WTC11 (cell line): ENCODE data around the gene SURF2. TPM values are rescaled to one million over a fixed set of nuclear protein-coding genes. Genes with fewer than 3 reads are reported as not detected.

Experiments used
- ATAC-seq: fragments of 200-7000 bp; cut with Tn5 transposase; 2 replicates; pipeline ENCODE4 v1.10.0; 2021; ENCODE audit warnings: mild to moderate bottlenecking, moderate library complexity
- CTCF ChIA-PET: fragments of 300-600 bp; sonication (Branson Sonifier 250); formaldehyde crosslinking; loops from one replicate; lab custom pipeline; 2021; ENCODE audit warnings: antibody characterized with exemption; lab: Charles Lee
- POLR2A ChIA-PET: fragments of 350-600 bp; sonication (Branson Sonifier 250); formaldehyde crosslinking; loops from one replicate; lab custom pipeline; 2021; ENCODE audit warnings: antibody characterized with exemption; lab: Charles Lee
- DNase-seq: peaks from one replicate; pipeline ENCODE4 v3.0.0; 2021; ENCODE audit warnings: low spot score
- H3K27ac Mint-ChIP-seq: 2 replicates; pipeline ENCODE4 v1.8.0; 2021; ENCODE audit warnings: mixed read lengths
- H3K27me3 Mint-ChIP-seq: 2 replicates; pipeline ENCODE4 v1.8.0; 2021; ENCODE audit warnings: low read depth, mild to moderate bottlenecking, moderate library complexity, mixed read lengths
- H3K36me3 Mint-ChIP-seq: 2 replicates; pipeline ENCODE4 v1.8.0; 2021; ENCODE audit warnings: mixed read lengths
- H3K4me1 Mint-ChIP-seq: 2 replicates; pipeline ENCODE4 v1.8.0; 2022; ENCODE audit warnings: mixed read lengths
- H3K4me3 Mint-ChIP-seq: 2 replicates; pipeline ENCODE4 v1.8.0; 2021; ENCODE audit warnings: mild to moderate bottlenecking, moderate library complexity, mixed read lengths
- H3K9me3 Mint-ChIP-seq: 2 replicates; pipeline ENCODE4 v1.8.0; 2021; ENCODE audit warnings: mixed read lengths
- CREM ChIP-seq: sonication (generic); formaldehyde crosslinking; IDR thresholded peaks from 2 replicates; pipeline ENCODE4 v1.8.1; 2022; ENCODE audit warnings: mild to moderate bottlenecking, missing genetic modification reagents, moderate library complexity
- ELF4 ChIP-seq: sonication (generic); formaldehyde crosslinking; IDR thresholded peaks from 2 replicates; pipeline ENCODE4 v1.8.1; 2022; ENCODE audit warnings: low read depth, mild to moderate bottlenecking, moderate library complexity, missing genetic modification reagents
- ETV6 ChIP-seq: sonication (generic); formaldehyde crosslinking; IDR thresholded peaks from 2 replicates; pipeline ENCODE4 v1.8.1; 2022; ENCODE audit warnings: mild to moderate bottlenecking, missing genetic modification reagents
- FOXP1 ChIP-seq: sonication (generic); formaldehyde crosslinking; IDR thresholded peaks from 2 replicates; pipeline ENCODE4 v1.8.0; 2022; ENCODE audit warnings: missing genetic modification reagents, mild to moderate bottlenecking, moderate library complexity, borderline replicate concordance
- HMGA2 ChIP-seq: fragments of 250-450 bp; sonication (Bioruptor Pico); IDR thresholded peaks from 2 replicates; pipeline ENCODE4 v1.4.0; 2021; ENCODE audit warnings: mild to moderate bottlenecking, moderate library complexity
- IRF2 ChIP-seq: sonication (generic); formaldehyde crosslinking; IDR thresholded peaks from 2 replicates; pipeline ENCODE4 v1.8.0; 2022; ENCODE audit warnings: low read depth, missing genetic modification reagents, borderline replicate concordance
- ZNF138 ChIP-seq: sonication (generic); formaldehyde crosslinking; conservative IDR thresholded peaks from 2 replicates; pipeline ENCODE4 v1.8.1; 2022; ENCODE audit warnings: mild to moderate bottlenecking, moderate library complexity, missing genetic modification reagents
- ZNF317 ChIP-seq: sonication (generic); formaldehyde crosslinking; IDR thresholded peaks from 2 replicates; pipeline ENCODE4 v1.8.1; 2023; ENCODE audit warnings: low read depth, mild to moderate bottlenecking, moderate library complexity, missing genetic modification reagents, borderline replicate concordance
- total RNA-seq: library from RNA; stranded (reverse); gene quantifications from 3 replicates; pipeline ENCODE4 v1.2.3, GENCODE V29; 2021
- TF ChIP-seq, protein P1 (sequence below): fragments of 250-450 bp; sonication (Bioruptor Pico); conservative IDR thresholded peaks from 2 replicates; pipeline ENCODE4 v1.9.0; 2021; ENCODE audit warnings: mild to moderate bottlenecking
- TF ChIP-seq, protein P2 (sequence below): sonication (generic); formaldehyde crosslinking; IDR thresholded peaks from 2 replicates; pipeline ENCODE4 v1.8.1; 2023; ENCODE audit warnings: mild to moderate bottlenecking, missing genetic modification reagents, moderate library complexity
- TF ChIP-seq, protein P3 (sequence below): sonication (generic); formaldehyde crosslinking; IDR thresholded peaks from 2 replicates; pipeline ENCODE4 v1.8.0; 2023; ENCODE audit warnings: missing genetic modification reagents
- TF ChIP-seq, protein P4 (sequence below): sonication (generic); formaldehyde crosslinking; IDR thresholded peaks from 2 replicates; pipeline ENCODE4 v1.8.1; 2023; ENCODE audit warnings: mild to moderate bottlenecking, missing genetic modification reagents, borderline replicate concordance
- TF ChIP-seq, protein P5 (sequence below): sonication (generic); formaldehyde crosslinking; IDR thresholded peaks from 2 replicates; pipeline ENCODE4 v1.8.0; 2022; ENCODE audit warnings: missing genetic modification reagents
- TF ChIP-seq, protein P6 (sequence below): sonication (generic); formaldehyde crosslinking; IDR thresholded peaks from 2 replicates; pipeline ENCODE4 v1.8.1; 2022; ENCODE audit warnings: low read depth, missing genetic modification reagents, borderline replicate concordance

SURF2 gene
- total RNA-seq, 1 experiment from 2014 or later, result 33.3 TPM

DNA sequence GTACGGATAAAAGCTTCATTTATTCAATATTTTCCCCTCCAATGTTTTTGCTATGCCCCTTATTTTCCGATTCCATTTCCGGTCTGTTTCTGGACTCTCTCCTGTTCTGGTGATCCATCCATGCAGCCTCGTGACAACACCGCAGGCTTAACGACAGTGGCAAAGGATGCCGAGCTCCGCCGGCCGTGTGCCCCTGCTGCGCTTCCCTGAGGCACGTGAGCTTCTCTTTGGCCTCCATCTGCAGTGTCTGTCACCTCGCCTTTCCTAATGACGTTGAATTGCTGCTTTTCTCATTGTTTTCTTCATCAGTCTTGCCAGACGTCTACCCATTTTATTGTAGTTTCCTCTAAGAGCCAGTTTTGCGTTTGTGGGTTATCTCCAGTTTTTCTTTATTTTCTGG, 49.0 kb upstream of the SURF2 start:
- TF ChIP-seq, protein P1, sequence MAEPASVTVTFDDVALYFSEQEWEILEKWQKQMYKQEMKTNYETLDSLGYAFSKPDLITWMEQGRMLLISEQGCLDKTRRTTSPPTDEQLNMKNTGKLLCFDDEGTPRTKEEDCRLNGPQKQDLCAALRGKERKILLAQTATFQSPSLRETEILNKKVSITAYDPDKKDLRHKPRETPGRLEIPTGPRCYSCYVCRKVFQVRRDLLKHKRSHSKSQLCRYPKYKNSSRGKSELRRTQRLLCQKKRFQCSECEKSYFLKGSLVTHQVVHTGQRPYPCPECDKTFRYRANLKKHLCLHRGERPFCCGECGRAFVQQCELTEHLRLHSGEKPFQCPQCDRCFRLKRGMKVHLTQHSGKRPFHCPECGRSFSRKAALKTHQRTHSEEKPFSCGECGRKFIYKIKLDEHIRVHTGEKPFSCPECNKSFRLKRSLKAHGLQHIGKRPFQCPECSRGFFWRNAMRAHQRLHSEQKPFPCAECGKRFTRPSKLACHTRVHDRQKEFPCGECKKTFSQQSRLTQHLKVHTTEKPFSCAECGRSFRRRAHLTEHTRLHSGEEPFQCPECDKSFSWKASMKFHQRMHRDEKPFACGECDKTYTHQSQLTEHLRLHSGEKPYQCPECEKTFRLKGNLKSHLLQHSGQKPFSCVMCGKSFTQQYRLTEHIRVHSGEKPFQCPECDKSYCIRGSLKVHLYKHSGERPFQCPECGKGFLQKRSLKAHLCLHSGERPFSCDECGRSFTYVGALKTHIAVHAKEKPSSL (CRISPR knock-in tag), result no peak
- TF ChIP-seq ELF4 (no peak), IRF2 (CRISPR knock-in tag) (no peak), CREM (CRISPR knock-in tag) (no peak), ETV6 (CRISPR knock-in tag) (no peak)
- TF ChIP-seq, protein P2, sequence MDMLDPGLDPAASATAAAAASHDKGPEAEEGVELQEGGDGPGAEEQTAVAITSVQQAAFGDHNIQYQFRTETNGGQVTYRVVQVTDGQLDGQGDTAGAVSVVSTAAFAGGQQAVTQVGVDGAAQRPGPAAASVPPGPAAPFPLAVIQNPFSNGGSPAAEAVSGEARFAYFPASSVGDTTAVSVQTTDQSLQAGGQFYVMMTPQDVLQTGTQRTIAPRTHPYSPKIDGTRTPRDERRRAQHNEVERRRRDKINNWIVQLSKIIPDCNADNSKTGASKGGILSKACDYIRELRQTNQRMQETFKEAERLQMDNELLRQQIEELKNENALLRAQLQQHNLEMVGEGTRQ (CRISPR knock-in tag), result no peak
- TF ChIP-seq, protein P3, sequence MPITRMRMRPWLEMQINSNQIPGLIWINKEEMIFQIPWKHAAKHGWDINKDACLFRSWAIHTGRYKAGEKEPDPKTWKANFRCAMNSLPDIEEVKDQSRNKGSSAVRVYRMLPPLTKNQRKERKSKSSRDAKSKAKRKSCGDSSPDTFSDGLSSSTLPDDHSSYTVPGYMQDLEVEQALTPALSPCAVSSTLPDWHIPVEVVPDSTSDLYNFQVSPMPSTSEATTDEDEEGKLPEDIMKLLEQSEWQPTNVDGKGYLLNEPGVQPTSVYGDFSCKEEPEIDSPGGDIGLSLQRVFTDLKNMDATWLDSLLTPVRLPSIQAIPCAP (CRISPR knock-in tag), result no peak
- ChIA-PET POLR2A (no interaction called here), CTCF (interaction anchor here (0.9 to 1.5 kb wide), 3 partner anchors 13 to 121 kb away, joined by 3 to 7 read pairs (median 6); no protein-coding TSS in a partner anchor)
- Mint-ChIP-seq H3K36me3 (peaks cover 8% of the 10 kb centered on the region), H3K9me3 (peaks cover 14% of the 10 kb centered on the region), H3K27me3 (peaks cover 15% of the 10 kb centered on the region), H3K4me1 (no peaks in the 10 kb centered on the region), H3K27ac (no peak overlapping the region), H3K4me3 (no peak overlapping the region)
- ATAC-seq (no peak), DNase-seq (no peak)

DNA sequence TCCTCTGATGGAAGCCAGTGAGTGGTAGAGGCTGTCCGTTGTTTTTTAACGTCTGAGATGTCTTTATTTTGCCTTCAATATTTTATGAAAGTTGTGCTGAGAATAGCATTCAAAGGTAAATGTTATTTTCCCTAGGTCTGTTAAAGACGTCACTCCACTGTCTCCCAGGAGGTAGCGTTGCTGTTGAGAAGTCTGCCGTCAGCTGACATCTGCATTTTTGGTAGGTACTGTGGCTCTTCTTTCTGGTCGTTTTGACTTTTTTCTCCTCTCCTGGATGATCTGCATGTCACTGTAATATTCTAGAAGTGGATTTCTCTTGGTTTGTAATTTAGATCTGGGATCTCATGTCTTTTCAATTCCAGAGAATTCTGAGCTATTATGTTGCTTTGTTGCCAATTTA, 46.7 kb upstream of the SURF2 start:
- CTCF ChIA-PET, result interaction anchor here (0.7 to 0.9 kb wide), 2 partner anchors 122 to 687 kb away, joined by 3 read pairs; no protein-coding TSS in a partner anchor
- DNase-seq (no peak), ATAC-seq (no peak)
- peaks cover 8% of the 10 kb centered on the region for H3K36me3 Mint-ChIP-seq
- H3K9me3 Mint-ChIP-seq, result peaks cover 14% of the 10 kb centered on the region
- H3K4me3 Mint-ChIP-seq, result no peak overlapping the region
- no peaks in the 10 kb centered on the region for H3K4me1 Mint-ChIP-seq
- POLR2A ChIA-PET, result no interaction called here
- TF ChIP-seq HMGA2 (CRISPR knock-in tag), result no peak
- peak; percentile 88 for TF ChIP-seq ZNF317 (CRISPR knock-in tag)
- peaks cover 15% of the 10 kb centered on the region for H3K27me3 Mint-ChIP-seq
- no peak overlapping the region for H3K27ac Mint-ChIP-seq

DNA sequence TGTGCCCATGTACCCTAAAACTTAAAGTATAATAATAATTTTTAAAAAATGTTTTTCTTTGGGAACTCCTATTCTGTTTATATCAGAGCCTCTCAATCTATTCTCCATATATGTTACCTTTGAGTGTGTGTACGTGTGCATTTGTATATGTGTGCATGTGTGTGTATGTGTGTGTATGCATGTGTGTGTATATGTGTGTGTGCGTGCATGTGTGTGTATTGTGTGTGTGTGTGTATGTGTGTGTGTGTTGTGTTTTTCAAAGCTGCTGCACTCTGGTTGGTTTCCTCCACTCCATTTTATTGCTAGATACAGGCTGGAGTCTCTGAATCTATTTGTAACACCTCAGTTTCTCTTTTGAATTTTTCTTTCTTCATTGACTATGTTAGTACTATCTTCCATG, 40.4 kb upstream of the SURF2 start:
- ATAC-seq, result no peak
- H3K4me1 Mint-ChIP-seq, result no peaks in the 10 kb centered on the region
- 0 out of 2 replicates have a peak, but pooled peaks cover 2% of the 10 kb centered on the region for H3K27me3 Mint-ChIP-seq
- TF ChIP-seq, protein P4, sequence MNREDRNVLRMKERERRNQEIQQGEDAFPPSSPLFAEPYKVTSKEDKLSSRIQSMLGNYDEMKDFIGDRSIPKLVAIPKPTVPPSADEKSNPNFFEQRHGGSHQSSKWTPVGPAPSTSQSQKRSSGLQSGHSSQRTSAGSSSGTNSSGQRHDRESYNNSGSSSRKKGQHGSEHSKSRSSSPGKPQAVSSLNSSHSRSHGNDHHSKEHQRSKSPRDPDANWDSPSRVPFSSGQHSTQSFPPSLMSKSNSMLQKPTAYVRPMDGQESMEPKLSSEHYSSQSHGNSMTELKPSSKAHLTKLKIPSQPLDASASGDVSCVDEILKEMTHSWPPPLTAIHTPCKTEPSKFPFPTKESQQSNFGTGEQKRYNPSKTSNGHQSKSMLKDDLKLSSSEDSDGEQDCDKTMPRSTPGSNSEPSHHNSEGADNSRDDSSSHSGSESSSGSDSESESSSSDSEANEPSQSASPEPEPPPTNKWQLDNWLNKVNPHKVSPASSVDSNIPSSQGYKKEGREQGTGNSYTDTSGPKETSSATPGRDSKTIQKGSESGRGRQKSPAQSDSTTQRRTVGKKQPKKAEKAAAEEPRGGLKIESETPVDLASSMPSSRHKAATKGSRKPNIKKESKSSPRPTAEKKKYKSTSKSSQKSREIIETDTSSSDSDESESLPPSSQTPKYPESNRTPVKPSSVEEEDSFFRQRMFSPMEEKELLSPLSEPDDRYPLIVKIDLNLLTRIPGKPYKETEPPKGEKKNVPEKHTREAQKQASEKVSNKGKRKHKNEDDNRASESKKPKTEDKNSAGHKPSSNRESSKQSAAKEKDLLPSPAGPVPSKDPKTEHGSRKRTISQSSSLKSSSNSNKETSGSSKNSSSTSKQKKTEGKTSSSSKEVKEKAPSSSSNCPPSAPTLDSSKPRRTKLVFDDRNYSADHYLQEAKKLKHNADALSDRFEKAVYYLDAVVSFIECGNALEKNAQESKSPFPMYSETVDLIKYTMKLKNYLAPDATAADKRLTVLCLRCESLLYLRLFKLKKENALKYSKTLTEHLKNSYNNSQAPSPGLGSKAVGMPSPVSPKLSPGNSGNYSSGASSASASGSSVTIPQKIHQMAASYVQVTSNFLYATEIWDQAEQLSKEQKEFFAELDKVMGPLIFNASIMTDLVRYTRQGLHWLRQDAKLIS, result no peak
- no peak for TF ChIP-seq ZNF138 (CRISPR knock-in tag)
- TF ChIP-seq, protein P5, sequence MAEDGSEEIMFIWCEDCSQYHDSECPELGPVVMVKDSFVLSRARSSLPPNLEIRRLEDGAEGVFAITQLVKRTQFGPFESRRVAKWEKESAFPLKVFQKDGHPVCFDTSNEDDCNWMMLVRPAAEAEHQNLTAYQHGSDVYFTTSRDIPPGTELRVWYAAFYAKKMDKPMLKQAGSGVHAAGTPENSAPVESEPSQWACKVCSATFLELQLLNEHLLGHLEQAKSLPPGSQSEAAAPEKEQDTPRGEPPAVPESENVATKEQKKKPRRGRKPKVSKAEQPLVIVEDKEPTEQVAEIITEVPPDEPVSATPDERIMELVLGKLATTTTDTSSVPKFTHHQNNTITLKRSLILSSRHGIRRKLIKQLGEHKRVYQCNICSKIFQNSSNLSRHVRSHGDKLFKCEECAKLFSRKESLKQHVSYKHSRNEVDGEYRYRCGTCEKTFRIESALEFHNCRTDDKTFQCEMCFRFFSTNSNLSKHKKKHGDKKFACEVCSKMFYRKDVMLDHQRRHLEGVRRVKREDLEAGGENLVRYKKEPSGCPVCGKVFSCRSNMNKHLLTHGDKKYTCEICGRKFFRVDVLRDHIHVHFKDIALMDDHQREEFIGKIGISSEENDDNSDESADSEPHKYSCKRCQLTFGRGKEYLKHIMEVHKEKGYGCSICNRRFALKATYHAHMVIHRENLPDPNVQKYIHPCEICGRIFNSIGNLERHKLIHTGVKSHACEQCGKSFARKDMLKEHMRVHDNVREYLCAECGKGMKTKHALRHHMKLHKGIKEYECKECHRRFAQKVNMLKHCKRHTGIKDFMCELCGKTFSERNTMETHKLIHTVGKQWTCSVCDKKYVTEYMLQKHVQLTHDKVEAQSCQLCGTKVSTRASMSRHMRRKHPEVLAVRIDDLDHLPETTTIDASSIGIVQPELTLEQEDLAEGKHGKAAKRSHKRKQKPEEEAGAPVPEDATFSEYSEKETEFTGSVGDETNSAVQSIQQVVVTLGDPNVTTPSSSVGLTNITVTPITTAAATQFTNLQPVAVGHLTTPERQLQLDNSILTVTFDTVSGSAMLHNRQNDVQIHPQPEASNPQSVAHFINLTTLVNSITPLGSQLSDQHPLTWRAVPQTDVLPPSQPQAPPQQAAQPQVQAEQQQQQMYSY (CRISPR knock-in tag), result no peak
- TF ChIP-seq, protein P6, sequence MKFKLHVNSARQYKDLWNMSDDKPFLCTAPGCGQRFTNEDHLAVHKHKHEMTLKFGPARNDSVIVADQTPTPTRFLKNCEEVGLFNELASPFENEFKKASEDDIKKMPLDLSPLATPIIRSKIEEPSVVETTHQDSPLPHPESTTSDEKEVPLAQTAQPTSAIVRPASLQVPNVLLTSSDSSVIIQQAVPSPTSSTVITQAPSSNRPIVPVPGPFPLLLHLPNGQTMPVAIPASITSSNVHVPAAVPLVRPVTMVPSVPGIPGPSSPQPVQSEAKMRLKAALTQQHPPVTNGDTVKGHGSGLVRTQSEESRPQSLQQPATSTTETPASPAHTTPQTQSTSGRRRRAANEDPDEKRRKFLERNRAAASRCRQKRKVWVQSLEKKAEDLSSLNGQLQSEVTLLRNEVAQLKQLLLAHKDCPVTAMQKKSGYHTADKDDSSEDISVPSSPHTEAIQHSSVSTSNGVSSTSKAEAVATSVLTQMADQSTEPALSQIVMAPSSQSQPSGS (CRISPR knock-in tag), result no peak
- TF ChIP-seq, protein P2 (CRISPR knock-in tag), result no peak
- TF ChIP-seq FOXP1 (CRISPR knock-in tag), result no peak

More for the DNA sequence above, 40.4 kb upstream of the SURF2 start:
- Mint-ChIP-seq H3K27ac (no peak overlapping the region), H3K36me3 (no peaks in the 10 kb centered on the region), H3K9me3 (peaks cover 7% of the 10 kb centered on the region; the same call in 1 of the 2 replicates), H3K4me3 (no peak overlapping the region)
- no peak for DNase-seq
- POLR2A ChIA-PET, result no interaction called here
- CTCF ChIA-PET, result no interaction called here
